ENCODE results near the gene SIRT2.
"Not testable (repeated sequence)": the region's sequence is repeated elsewhere in the genome, so short reads cannot be mapped to it uniquely, and the experiment has no call there.

The SIRT2 gene

GRCh38 chr19:38892841-38893240, 6.6 kb downstream of the SIRT2 start:
- DNase-seq: peak; percentile 70

GRCh38 chr19:38891771-38892170, 7.6 kb downstream of the SIRT2 start:
- no peak for DNase-seq

GRCh38 chr19:38890686-38891085, 8.7 kb downstream of the SIRT2 start:
- DNase-seq: no peak

GRCh38 chr19:38889803-38890202, 9.6 kb downstream of the SIRT2 start:
- DNase-seq: no peak

- DNase-seq: no peak
Observed at GRCh38 chr19:38888876-38889275, 10.5 kb downstream of the SIRT2 start.

GRCh38 chr19:38884691-38885090, 14.7 kb downstream of the SIRT2 start:
- not testable (repeated sequence) for DNase-seq

- no peak for DNase-seq
Observed at GRCh38 chr19:38883286-38883685, 16.1 kb downstream of the SIRT2 start.

- no peak for DNase-seq
Observed at GRCh38 chr19:38880882-38881609, 18.4 kb downstream of the SIRT2 start.

- no peak for DNase-seq
Observed at GRCh38 chr19:38880076-38880881, 19.1 kb downstream of the SIRT2 start.

GRCh38 chr19:38879400-38879751, 20.0 kb downstream of the SIRT2 start:
- DNase-seq: no peak

GRCh38 chr19:38878575-38879399, 20.6 kb downstream of the SIRT2 start:
- DNase-seq: no peak

- peak; percentile 48 for DNase-seq
Observed at GRCh38 chr19:38877781-38878574, 21.4 kb downstream of the SIRT2 start, which contains the start of gene RINL. Gene RINL, minus strand, starts transcription at chr19:38878275. Its CDS starts 1,533 bp downstream, at chr19:38876742.

GRCh38 chr19:38875656-38876395, 23.6 kb downstream of the SIRT2 start:
- DNase-seq: no peak

- not testable (repeated sequence) for DNase-seq
Observed at GRCh38 chr19:38873400-38873799, 26.0 kb downstream of the SIRT2 start.

GRCh38 chr19:38870612-38871011, 28.8 kb downstream of the SIRT2 start:
- no peak for DNase-seq

- no peak for DNase-seq
Observed at GRCh38 chr19:38869836-38870607, 29.4 kb downstream of the SIRT2 start.

GRCh38 chr19:38869160-38869835, 30.1 kb downstream of the SIRT2 start:
- no peak for DNase-seq

- DNase-seq: no peak
Observed at GRCh38 chr19:38868551-38868950, 30.9 kb downstream of the SIRT2 start.

- DNase-seq: no peak
Observed at GRCh38 chr19:38867171-38867780, 32.1 kb downstream of the SIRT2 start.

All from DMS79 (cell line).